ENCODE data around the gene C11orf54.
"Not testable (repeated sequence)": the region's sequence is repeated elsewhere in the genome, so short reads cannot be mapped to it uniquely, and the experiment has no call there.

- not testable (repeated sequence) for TF ChIP-seq EZH2 (IDR thresholded peaks at IDR 0.05; ENCODE audit: borderline replicate concordance, low read length); CTCF (IDR thresholded peaks at IDR 0.05; ENCODE audit: low read length)
These were observed 3.7 kb downstream of the C11orf54 start for GRCh38 chr11:93745005-93745755.
